GM08714 (cell line): ENCODE results near the gene MPV17L.

Source experiments
- H3K4me3 ChIP-seq: fragments of 200-500 bp; sonication (Bioruptor generic); 2 replicates; pipeline ENCODE4 v1.5.1; 2014; ENCODE audit warnings: mild to moderate bottlenecking, low read length, inconsistent platforms
- ZNF274 ChIP-seq: IDR thresholded peaks from 2 replicates; pipeline ENCODE4 v1.6.1; 2012; ENCODE audit warnings: mild to moderate bottlenecking, low read depth, low read length

MPV17L gene

DNA sequence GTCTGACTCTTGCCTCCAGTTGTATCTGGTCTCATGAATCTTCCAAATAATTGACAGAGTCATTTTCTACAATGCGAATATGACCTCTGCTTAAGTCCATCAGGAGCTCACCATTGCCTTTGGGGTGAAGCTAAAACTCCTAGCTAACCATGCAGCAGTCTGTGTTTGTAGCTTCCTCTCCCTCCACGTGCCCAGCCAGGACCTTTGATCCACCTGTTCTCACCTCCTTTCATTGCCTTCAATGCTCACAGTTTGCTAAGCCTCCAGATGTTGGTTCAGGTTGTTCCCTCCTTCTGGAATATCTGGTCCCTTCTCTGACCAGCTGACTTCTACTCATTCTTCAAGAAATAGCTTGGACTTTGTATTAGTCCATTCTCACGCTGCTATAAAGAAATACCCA is 61.8 kb downstream of the MPV17L start:
- no peak for TF ChIP-seq ZNF274
- no peak overlapping the region for H3K4me3 ChIP-seq

DNA sequence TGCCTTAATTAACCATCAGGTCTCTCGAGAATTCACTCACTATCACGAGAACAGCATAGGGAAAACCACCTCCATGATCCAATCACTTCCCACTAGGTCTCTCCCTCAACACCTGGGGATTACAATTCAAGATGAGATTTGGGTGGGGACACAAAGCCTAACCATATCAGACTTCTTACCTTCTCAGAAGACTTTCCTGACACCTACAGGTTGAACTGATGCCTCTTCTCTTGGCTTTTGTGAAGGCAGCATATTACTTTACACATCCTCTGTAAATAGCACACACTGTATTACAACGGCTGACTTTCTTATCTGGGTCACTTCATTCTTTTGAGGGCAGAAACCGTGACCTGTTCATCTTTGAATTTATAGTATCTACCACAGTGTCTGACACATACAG is 62.4 kb downstream of the MPV17L start:
- H3K4me3 ChIP-seq, result no peak overlapping the region
- TF ChIP-seq ZNF274, result no peak

GRCh38 chr16:15459791-15460190 is 64.2 kb downstream of the MPV17L start:
- no peak overlapping the region for H3K4me3 ChIP-seq
- no peak for TF ChIP-seq ZNF274

- TF ChIP-seq ZNF274, result no peak
- H3K4me3 ChIP-seq, result no peak overlapping the region
Observed at GRCh38 chr16:15460601-15461000, 65.0 kb downstream of the MPV17L start.

GRCh38 chr16:15461376-15461775 is 65.8 kb downstream of the MPV17L start:
- no peak overlapping the region for H3K4me3 ChIP-seq
- TF ChIP-seq ZNF274, result no peak
